C4-2B (cell line): ENCODE results near the gene COX5A.

Experiments
- H3K27ac ChIP-seq: fragments of 450-650 bp; 2 replicates; pipeline ENCODE4 v1.5.1; 2017
- ZFX ChIP-seq: fragments of 450-650 bp; IDR thresholded peaks from 2 replicates; pipeline ENCODE4 v1.6.1; 2017
- TF ChIP-seq, protein P1 (sequence below): fragments of 450-650 bp; conservative IDR thresholded peaks from 2 replicates; pipeline ENCODE4 v1.5.1; 2017; ENCODE audit warnings: mild to moderate bottlenecking

The COX5A gene

DNA sequence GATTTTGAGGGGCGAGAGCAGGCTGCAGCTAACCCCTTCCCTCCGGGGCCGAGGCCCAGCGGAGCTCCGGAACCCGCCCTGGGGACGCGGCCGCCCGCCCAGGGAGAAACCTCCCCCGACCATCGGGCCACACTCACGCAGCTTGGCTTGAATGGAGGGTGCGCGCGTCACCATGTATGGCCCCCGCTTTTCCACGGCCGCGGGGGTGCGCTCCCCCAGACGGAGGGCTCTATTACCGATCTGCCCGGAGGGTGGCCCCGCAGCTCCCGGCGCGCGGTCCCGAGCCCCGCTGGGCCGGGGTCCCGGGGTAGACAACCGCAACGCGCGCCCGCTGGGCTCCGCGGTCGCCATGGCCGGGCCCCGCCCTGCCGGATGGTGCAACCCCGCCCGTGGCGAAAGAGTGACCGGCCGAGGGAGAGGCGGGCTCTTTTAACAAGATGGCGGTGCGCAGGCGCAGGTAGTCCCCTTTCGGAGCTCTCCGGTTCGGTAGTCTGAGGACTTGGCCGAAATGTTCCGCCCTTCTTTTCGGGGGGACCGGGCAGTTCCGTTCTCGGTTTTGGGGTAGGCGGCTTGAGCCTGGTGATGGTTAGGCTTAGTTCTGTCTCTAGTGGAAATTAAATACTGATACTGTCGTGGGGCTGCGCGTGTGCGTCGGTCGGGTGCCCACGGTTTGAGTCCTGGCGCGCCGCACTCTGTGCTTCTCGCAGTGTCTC is 31.3 kb downstream of the COX5A start, which contains the start of gene FAM219B:
TSS of gene FAM219B (minus strand) at position 402 of the 713 bp plus-strand sequence. CDS start at position 351, 51 bp downstream.
- H3K27ac ChIP-seq, result peak within 1 kb of the TSS; percentile 97
- peak; percentile 74 for TF ChIP-seq ZFX
- TF ChIP-seq, protein P1, sequence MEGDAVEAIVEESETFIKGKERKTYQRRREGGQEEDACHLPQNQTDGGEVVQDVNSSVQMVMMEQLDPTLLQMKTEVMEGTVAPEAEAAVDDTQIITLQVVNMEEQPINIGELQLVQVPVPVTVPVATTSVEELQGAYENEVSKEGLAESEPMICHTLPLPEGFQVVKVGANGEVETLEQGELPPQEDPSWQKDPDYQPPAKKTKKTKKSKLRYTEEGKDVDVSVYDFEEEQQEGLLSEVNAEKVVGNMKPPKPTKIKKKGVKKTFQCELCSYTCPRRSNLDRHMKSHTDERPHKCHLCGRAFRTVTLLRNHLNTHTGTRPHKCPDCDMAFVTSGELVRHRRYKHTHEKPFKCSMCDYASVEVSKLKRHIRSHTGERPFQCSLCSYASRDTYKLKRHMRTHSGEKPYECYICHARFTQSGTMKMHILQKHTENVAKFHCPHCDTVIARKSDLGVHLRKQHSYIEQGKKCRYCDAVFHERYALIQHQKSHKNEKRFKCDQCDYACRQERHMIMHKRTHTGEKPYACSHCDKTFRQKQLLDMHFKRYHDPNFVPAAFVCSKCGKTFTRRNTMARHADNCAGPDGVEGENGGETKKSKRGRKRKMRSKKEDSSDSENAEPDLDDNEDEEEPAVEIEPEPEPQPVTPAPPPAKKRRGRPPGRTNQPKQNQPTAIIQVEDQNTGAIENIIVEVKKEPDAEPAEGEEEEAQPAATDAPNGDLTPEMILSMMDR, result no peak

DNA sequence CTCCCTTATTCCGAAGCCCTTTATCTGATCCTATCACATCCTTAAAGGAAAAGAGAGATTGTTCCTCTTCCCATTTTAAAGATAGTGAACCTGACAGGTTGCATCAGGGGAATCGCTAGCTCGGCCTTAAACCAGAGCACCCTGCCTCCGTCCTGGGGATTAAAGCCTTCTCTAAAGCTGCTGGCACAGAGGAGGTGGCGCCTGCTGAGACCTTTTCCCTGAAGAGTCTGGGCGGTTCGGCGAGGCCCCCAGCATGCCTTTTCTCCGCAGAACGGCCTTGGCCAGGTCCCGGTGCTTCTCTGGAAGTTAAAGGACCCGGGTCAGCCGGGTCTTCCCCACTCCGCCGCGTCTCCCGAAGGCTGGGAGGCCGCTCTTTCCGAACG is 31.8 kb downstream of the COX5A start:
- TF ChIP-seq, protein P1, result no peak
- no peak; the same call in 1 of the 2 replicates for TF ChIP-seq ZFX
- H3K27ac ChIP-seq, result peak overlapping the region; percentile 97

DNA sequence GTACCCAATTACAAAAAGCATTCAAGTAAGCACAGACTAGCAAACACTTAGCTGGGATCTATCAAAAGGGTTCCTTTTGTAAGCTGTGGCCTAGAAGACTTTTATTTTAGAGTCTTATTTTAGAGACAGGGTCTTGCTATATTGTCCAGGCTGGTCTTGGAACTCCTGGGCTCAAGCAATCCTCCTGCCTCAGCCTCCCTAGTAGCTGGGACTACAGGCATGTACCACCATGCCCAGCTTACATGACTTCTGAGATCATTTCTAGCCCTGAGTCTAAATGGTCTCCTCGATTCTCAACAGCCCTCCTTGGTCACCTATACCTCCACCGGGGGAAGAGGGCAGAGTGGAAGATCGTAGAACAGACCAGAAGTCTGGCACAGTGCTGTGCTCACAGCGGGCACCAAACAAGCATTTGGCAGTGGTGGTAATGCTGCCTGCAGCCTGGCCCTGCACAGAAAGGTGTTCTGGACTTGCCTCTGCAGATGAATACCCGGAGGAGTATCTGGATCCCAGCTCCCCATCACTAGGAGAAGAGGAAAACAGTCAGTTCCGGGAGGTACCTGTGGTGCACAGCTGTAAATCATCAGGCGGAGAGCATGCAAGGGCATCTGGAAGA is 33.6 kb downstream of the COX5A start:
- no peak for TF ChIP-seq ZFX
- TF ChIP-seq, protein P1, result no peak
- H3K27ac ChIP-seq, result no peak overlapping the region; the same call in 1 of the 2 replicates

DNA sequence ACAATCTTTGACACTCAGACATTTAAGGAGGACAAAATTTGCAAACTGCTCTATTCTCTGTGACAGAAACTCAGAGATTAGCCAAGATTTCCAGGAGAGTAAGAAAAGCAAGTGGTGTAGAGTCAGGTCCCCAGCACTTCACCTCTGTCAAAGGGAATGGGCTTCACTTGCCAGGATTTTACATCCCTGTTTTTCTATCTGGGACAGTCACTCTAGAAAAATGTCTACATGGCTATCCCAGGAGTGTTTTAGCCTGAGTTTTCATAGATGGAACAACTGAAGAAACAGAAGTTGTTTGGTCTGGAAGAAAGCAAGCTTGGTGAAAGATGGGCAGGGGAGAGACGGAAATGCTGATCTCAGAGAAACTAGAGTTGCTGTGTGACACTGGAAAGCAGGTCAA is 34.2 kb downstream of the COX5A start:
- no peak overlapping the region for H3K27ac ChIP-seq
- TF ChIP-seq, protein P1, result no peak
- TF ChIP-seq ZFX, result no peak

DNA sequence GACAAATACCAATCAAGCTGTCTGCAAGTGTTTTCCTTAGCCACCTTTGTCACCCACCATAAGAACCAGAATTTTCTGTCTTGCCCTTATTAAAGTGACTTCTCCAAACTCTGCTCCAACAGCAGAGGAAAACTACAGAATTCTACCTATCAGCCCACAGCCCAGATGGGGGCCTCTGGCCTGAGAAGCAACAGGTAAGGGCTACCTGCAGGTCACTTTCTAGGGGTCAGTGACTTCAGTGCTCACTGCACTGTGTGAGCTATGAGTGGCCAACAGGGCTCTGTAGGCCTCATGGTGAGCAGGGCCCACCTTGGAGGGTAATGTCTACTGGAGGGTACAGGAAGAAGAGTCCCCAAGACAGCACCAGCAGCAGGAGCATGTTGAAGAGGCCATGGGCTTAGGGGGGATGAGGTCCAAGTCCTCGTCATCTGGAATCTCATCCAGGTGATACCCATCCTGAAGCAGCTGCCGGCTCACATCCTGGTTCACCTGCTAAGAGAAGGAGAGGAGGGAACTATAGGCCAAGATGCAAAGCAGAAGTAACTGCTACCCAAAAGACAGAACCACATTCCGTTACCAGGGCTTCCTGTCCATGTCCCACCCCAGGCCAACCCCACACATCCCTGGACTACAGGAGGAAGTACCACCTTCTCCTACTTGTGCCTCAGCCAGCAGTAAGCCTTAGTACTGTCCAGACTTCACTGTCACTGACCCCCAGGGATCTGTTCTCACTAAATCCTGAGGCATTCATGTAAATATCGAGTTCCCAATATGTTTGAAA is 35.4 kb downstream of the COX5A start:
- TF ChIP-seq ZFX, result no peak
- TF ChIP-seq, protein P1, result no peak
- H3K27ac ChIP-seq, result no peak overlapping the region

DNA sequence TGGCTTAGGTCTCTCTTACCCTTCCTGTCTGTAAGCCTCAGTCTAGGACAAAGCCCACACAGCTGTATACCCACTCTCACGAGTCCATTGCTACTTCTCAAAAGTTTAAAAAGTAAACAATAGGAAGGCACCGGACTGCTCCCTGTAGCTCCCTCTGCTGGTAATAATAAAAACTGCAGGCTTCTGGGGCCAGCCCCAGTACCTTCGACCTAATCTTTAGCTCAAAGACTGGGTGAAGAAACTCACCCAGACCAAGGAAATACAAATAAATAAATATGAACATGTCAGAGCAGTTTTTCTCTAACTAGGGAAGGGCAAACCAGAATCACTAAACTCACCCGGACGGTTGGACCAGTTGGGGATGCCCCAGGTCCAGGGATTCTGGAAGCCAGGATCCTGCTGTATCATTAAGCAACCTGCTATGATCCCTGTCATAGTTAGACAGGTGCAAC is 36.2 kb downstream of the COX5A start:
- no peak overlapping the region for H3K27ac ChIP-seq
- TF ChIP-seq, protein P1, result peak; percentile 99
- TF ChIP-seq ZFX, result no peak

DNA sequence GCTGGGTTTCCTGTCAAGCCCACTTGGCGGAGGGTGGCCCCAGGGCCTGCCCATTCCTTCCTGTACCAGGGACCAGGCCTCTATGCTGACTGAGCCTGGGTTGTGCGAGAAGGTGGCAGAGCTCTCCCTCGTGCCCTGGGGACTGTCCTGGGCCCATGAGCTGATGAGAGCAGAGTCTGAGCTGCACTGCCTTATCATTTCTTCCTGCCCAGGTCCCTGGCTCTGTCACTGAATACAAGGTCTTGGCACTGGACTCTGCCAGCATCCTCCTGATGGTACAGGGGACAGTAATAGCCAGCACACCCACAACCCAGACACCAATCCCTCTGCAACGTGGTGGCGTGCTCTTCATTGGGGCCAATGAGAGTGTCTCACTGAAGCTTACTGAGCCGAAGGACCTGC is 40.6 kb downstream of the COX5A start:
- no peak overlapping the region for H3K27ac ChIP-seq
- no peak for TF ChIP-seq ZFX
